ENCODE results near the gene RESF1. TPM values are rescaled to one million over a fixed set of nuclear protein-coding genes. Genes with fewer than 3 reads are reported as not detected.

The RESF1 gene
- total and polyA plus RNA-seq, 2 donors (not counting 1 experiment from before 2014, with no cell fraction given), result 12.6 to 12.7 TPM

- Histone ChIP-seq H3K4me2 (ENCODE audit: extremely low read depth, insufficient read depth, low read length) (no peak overlapping the region), H3K27ac (ENCODE audit: insufficient read depth, low read length) (no peak overlapping the region), H3K4me1 (ENCODE audit: control insufficient read depth, extremely low read depth, insufficient read depth, low read length) (no peaks in the 10 kb centered on the region), H3K9me3 (ENCODE audit: control insufficient read depth, insufficient read depth, low read depth, low read length) (no peaks in the 10 kb centered on the region), H3K79me2 (ENCODE audit: control insufficient read depth, insufficient read depth, low read length) (no peaks in the 10 kb centered on the region), H3K27me3 (ENCODE audit: control insufficient read depth, insufficient read depth, low read length) (no peaks in the 10 kb centered on the region), H4K20me1 (ENCODE audit: control insufficient read depth, extremely low read depth, insufficient read depth, low read length) (no peaks in the 10 kb centered on the region), H3K36me3 (ENCODE audit: control insufficient read depth, insufficient read depth, low read length) (no peaks in the 10 kb centered on the region), H3K9ac (ENCODE audit: insufficient read depth, low read length) (no peak overlapping the region), H3K4me3 (replicated peaks in 1 of 4; ENCODE audit: control extremely low read depth in 1 of 4, insufficient read depth in 1 of 4, low read depth in 3 of 4, low read length in 4 of 4) (no peak overlapping the region), H2AFZ (ENCODE audit: low read length) (no peak overlapping the region)
- TF ChIP-seq CTCF (conservative IDR thresholded peaks at IDR 0.05 in 1 of 2, IDR thresholded peaks at IDR 0.05 in 1 of 2; ENCODE audit: low read depth in 1 of 2, low read length in 2 of 2), result no peak
- TF ChIP-seq EZH2 (IDR thresholded peaks at IDR 0.05; ENCODE audit: low read length, missing control alignments), result no peak
- no peak for DNase-seq (ENCODE audit: low read depth in 2 of 2)
Measured at GRCh38 chr12:31991146-31991545, 31.9 kb downstream of the RESF1 start.

GRCh38 chr12:31991815-31992214 is 32.6 kb downstream of the RESF1 start:
- no peaks in the 10 kb centered on the region for H3K27me3 ChIP-seq (ENCODE audit: control insufficient read depth, insufficient read depth, low read length)
- H2AFZ ChIP-seq (ENCODE audit: low read length), result no peak overlapping the region
- no peaks in the 10 kb centered on the region for H3K4me1 ChIP-seq (ENCODE audit: control insufficient read depth, extremely low read depth, insufficient read depth, low read length)
- no peak overlapping the region for H3K4me3 ChIP-seq (replicated peaks in 1 of 4; ENCODE audit: control extremely low read depth in 1 of 4, insufficient read depth in 1 of 4, low read depth in 3 of 4, low read length in 4 of 4)
- TF ChIP-seq CTCF (conservative IDR thresholded peaks at IDR 0.05 in 1 of 2, IDR thresholded peaks at IDR 0.05 in 1 of 2; ENCODE audit: low read depth in 1 of 2, low read length in 2 of 2), result no peak
- no peak for TF ChIP-seq EZH2 (IDR thresholded peaks at IDR 0.05; ENCODE audit: low read length, missing control alignments)
- no peaks in the 10 kb centered on the region for H3K9me3 ChIP-seq (ENCODE audit: control insufficient read depth, insufficient read depth, low read depth, low read length)
- no peak overlapping the region for H3K27ac ChIP-seq (ENCODE audit: insufficient read depth, low read length)
- DNase-seq (ENCODE audit: low read depth in 2 of 2), result no peak
- no peaks in the 10 kb centered on the region for H3K79me2 ChIP-seq (ENCODE audit: control insufficient read depth, insufficient read depth, low read length)
- no peaks in the 10 kb centered on the region for H3K36me3 ChIP-seq (ENCODE audit: control insufficient read depth, insufficient read depth, low read length)
- no peak overlapping the region for H3K4me2 ChIP-seq (ENCODE audit: extremely low read depth, insufficient read depth, low read length)
- no peaks in the 10 kb centered on the region for H4K20me1 ChIP-seq (ENCODE audit: control insufficient read depth, extremely low read depth, insufficient read depth, low read length)
- H3K9ac ChIP-seq (ENCODE audit: insufficient read depth, low read length), result no peak overlapping the region

GRCh38 chr12:31999692-32000091 is 40.5 kb downstream of the RESF1 start:
- H3K36me3 ChIP-seq (ENCODE audit: control insufficient read depth, insufficient read depth, low read length), result no peaks in the 10 kb centered on the region
- no peak overlapping the region for H3K27ac ChIP-seq (ENCODE audit: insufficient read depth, low read length)
- DNase-seq (ENCODE audit: low read depth in 2 of 2), result no peak
- TF ChIP-seq CTCF (conservative IDR thresholded peaks at IDR 0.05 in 1 of 2, IDR thresholded peaks at IDR 0.05 in 1 of 2; ENCODE audit: low read depth in 1 of 2, low read length in 2 of 2), result no peak
- no peak for TF ChIP-seq EZH2 (IDR thresholded peaks at IDR 0.05; ENCODE audit: low read length, missing control alignments)
- no peaks in the 10 kb centered on the region for H4K20me1 ChIP-seq (ENCODE audit: control insufficient read depth, extremely low read depth, insufficient read depth, low read length)
- H3K79me2 ChIP-seq (ENCODE audit: control insufficient read depth, insufficient read depth, low read length), result no peaks in the 10 kb centered on the region
- no peak overlapping the region for H3K4me2 ChIP-seq (ENCODE audit: extremely low read depth, insufficient read depth, low read length)
- no peak overlapping the region for H3K4me3 ChIP-seq (replicated peaks in 1 of 4; ENCODE audit: control extremely low read depth in 1 of 4, insufficient read depth in 1 of 4, low read depth in 3 of 4, low read length in 4 of 4)
- no peak overlapping the region for H3K9ac ChIP-seq (ENCODE audit: insufficient read depth, low read length)
- no peaks in the 10 kb centered on the region for H3K27me3 ChIP-seq (ENCODE audit: control insufficient read depth, insufficient read depth, low read length)
- no peaks in the 10 kb centered on the region for H3K4me1 ChIP-seq (ENCODE audit: control insufficient read depth, extremely low read depth, insufficient read depth, low read length)
- H2AFZ ChIP-seq (ENCODE audit: low read length), result no peak overlapping the region
- H3K9me3 ChIP-seq (ENCODE audit: control insufficient read depth, insufficient read depth, low read depth, low read length), result no peaks in the 10 kb centered on the region

Data from fibroblast of lung (primary cell).